Measurements from ENCODE around the gene THRB.

DNA sequence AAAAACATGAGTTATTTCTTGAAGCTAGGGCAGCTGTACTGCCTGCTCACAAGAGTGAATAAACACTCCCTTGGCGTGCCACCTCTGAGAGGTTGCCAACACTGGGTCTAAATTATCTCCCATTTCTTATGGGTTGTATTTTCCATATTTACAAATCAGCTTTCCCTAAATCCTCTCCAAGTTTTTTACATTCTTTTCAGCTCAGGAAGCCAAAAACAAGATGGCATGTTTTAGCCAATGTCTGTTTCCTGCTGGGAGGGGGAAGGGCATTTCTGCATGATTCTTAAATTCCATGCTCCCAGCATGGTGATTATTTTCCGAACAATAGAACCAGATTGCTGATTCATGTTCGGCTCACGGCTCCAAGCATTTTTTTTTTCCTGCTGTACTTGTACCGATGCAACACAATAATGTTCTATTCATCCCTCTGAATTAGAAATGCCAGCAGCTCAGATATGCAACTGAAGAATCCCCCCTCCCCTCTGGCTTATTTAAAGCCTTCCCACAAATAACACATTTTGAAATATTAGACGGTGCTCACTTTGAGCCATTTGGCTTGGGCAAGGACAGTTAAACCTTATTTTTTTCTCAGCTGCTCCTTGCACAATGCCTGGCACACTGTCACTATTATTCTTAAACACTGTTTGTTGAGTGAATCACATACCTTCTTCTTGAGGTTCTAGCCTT, 252.5 kb downstream of the THRB start:
- TF ChIP-seq, protein P1, sequence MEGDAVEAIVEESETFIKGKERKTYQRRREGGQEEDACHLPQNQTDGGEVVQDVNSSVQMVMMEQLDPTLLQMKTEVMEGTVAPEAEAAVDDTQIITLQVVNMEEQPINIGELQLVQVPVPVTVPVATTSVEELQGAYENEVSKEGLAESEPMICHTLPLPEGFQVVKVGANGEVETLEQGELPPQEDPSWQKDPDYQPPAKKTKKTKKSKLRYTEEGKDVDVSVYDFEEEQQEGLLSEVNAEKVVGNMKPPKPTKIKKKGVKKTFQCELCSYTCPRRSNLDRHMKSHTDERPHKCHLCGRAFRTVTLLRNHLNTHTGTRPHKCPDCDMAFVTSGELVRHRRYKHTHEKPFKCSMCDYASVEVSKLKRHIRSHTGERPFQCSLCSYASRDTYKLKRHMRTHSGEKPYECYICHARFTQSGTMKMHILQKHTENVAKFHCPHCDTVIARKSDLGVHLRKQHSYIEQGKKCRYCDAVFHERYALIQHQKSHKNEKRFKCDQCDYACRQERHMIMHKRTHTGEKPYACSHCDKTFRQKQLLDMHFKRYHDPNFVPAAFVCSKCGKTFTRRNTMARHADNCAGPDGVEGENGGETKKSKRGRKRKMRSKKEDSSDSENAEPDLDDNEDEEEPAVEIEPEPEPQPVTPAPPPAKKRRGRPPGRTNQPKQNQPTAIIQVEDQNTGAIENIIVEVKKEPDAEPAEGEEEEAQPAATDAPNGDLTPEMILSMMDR (conservative IDR thresholded peaks at IDR 0.05), result no peak
- no peak for TF ChIP-seq EZH2 (IDR thresholded peaks at IDR 0.05; ENCODE audit: low read depth)
